Measurements from ENCODE around the gene UGT1A6.

Gene UGT1A6

GRCh38 chr2:233792720-233793119 is 100.0 kb downstream of the UGT1A6 start:
- H3K4me3 ChIP-seq (ENCODE audit: low read depth, low read length), result no peak overlapping the region
- DNase-seq (ENCODE audit: low read depth), result no peak

GRCh38 chr2:233793465-233794127 is 100.9 kb downstream of the UGT1A6 start:
- H3K4me3 ChIP-seq (ENCODE audit: low read depth, low read length), result no peak overlapping the region
- DNase-seq (ENCODE audit: low read depth), result no peak

- no peak overlapping the region for H3K4me3 ChIP-seq (ENCODE audit: low read depth, low read length)
- no peak for DNase-seq (ENCODE audit: low read depth)
Observed at GRCh38 chr2:233794128-233794658, 101.5 kb downstream of the UGT1A6 start.

GRCh38 chr2:233795735-233796171 is 103.1 kb downstream of the UGT1A6 start:
- no peak for DNase-seq (ENCODE audit: low read depth)
- H3K4me3 ChIP-seq (ENCODE audit: low read depth, low read length), result no peak overlapping the region

- no peak for DNase-seq (ENCODE audit: low read depth)
Observed at GRCh38 chr2:233796254-233796653, 103.6 kb downstream of the UGT1A6 start.

GRCh38 chr2:233798335-233799086 is 105.8 kb downstream of the UGT1A6 start:
- no peak overlapping the region for H3K4me3 ChIP-seq (ENCODE audit: low read depth, low read length)
- DNase-seq (ENCODE audit: low read depth), result no peak

More at GRCh38 chr2:233796254-233796653, 103.6 kb downstream of the UGT1A6 start:
- no peak overlapping the region for H3K4me3 ChIP-seq (ENCODE audit: low read depth, low read length)

GRCh38 chr2:233799087-233799665 is 106.5 kb downstream of the UGT1A6 start:
- H3K4me3 ChIP-seq (ENCODE audit: low read depth, low read length), result no peak overlapping the region
- DNase-seq (ENCODE audit: low read depth), result no peak

- DNase-seq (ENCODE audit: low read depth), result no peak
- H3K4me3 ChIP-seq (ENCODE audit: low read depth, low read length), result no peak overlapping the region
Observed at GRCh38 chr2:233799716-233800115, 107.0 kb downstream of the UGT1A6 start.

GRCh38 chr2:233800208-233800607 is 107.5 kb downstream of the UGT1A6 start:
- no peak for DNase-seq (ENCODE audit: low read depth)
- no peak overlapping the region for H3K4me3 ChIP-seq (ENCODE audit: low read depth, low read length)

GRCh38 chr2:233801357-233802131 is 108.9 kb downstream of the UGT1A6 start:
- DNase-seq (ENCODE audit: low read depth), result no peak
- no peak overlapping the region for H3K4me3 ChIP-seq (ENCODE audit: low read depth, low read length)

- no peak overlapping the region for H3K4me3 ChIP-seq (ENCODE audit: low read depth, low read length)
- no peak for DNase-seq (ENCODE audit: low read depth)
Observed at GRCh38 chr2:233802132-233802815, 109.6 kb downstream of the UGT1A6 start.

- no peak overlapping the region for H3K4me3 ChIP-seq (ENCODE audit: low read depth, low read length)
- no peak for DNase-seq (ENCODE audit: low read depth)
Observed at GRCh38 chr2:233803292-233803911, 110.7 kb downstream of the UGT1A6 start.

GRCh38 chr2:233803994-233804393 is 111.3 kb downstream of the UGT1A6 start:
- DNase-seq (ENCODE audit: low read depth), result no peak
- no peak overlapping the region for H3K4me3 ChIP-seq (ENCODE audit: low read depth, low read length)

GRCh38 chr2:233807215-233807865 is 114.7 kb downstream of the UGT1A6 start:
- no peak for DNase-seq (ENCODE audit: low read depth)
- no peak overlapping the region for H3K4me3 ChIP-seq (ENCODE audit: low read depth, low read length)

- H3K4me3 ChIP-seq (ENCODE audit: low read depth, low read length), result no peak overlapping the region
- no peak for DNase-seq (ENCODE audit: low read depth)
Observed at GRCh38 chr2:233807966-233808935, 115.6 kb downstream of the UGT1A6 start.

GRCh38 chr2:233810385-233810784 is 117.7 kb downstream of the UGT1A6 start:
- H3K4me3 ChIP-seq (ENCODE audit: low read depth, low read length), result no peak overlapping the region
- DNase-seq (ENCODE audit: low read depth), result no peak

GRCh38 chr2:233811087-233811486 is 118.4 kb downstream of the UGT1A6 start:
- H3K4me3 ChIP-seq (ENCODE audit: low read depth, low read length), result no peak overlapping the region
- no peak for DNase-seq (ENCODE audit: low read depth)
